Prostate gland (tissue), 2 donors: ENCODE results near the gene MAN2A2. TPM values are rescaled to one million over a fixed set of nuclear protein-coding genes. Genes with fewer than 3 reads are reported as not detected.

Experiments
- DNase-seq: peaks from one replicate; pipeline ENCODE4 v3.0.0-alpha.2; 2019; ENCODE audit warnings: low spot score
- H3K27ac ChIP-seq, 2 donors: fragments of 200-600 bp; sonication (generic); 2 replicates each; pipeline ENCODE4 v1.5.1; 2017 to 2019
- H3K27me3 ChIP-seq: fragments of 200-600 bp; sonication (generic); replicated peaks from 2 replicates; pipeline ENCODE4 v1.5.1; 2019; ENCODE audit not compliant: insufficient read depth
- H3K36me3 ChIP-seq, 2 donors: fragments of 200-600 bp; sonication (generic); 1 replicate in 1 of 2; 2 replicates in 1 of 2; pipeline versions ENCODE4 v1.5.1 to v1.8.1; 2017 to 2019
- H3K4me1 ChIP-seq: fragments of 200-600 bp; sonication (generic); replicated peaks from 2 replicates; pipeline ENCODE4 v1.5.1; 2019
- H3K4me3 ChIP-seq, 2 donors: fragments of 200-600 bp; sonication (generic); 2 replicates each; pipeline ENCODE4 v1.5.1; 2017 to 2019
- H3K9me3 ChIP-seq: fragments of 200-600 bp; sonication (generic); 2 replicates; pipeline ENCODE4 v1.5.1; 2017
- CTCF ChIP-seq, 4 experiments: fragments of 200-600 bp in 2 of 4; fragments of 450-650 bp in 2 of 4; sonication (generic) in 2 of 4; IDR thresholded peaks; 1 replicate in 3 of 4; 2 replicates in 1 of 4; pipeline ENCODE4 v1.5.1; 2016 to 2019; ENCODE audit warnings: antibody characterized with exemption in 4 of 4, mild to moderate bottlenecking in 2 of 4, moderate library complexity in 2 of 4
- POLR2A ChIP-seq: fragments of 450-650 bp; IDR thresholded peaks from one replicate; pipeline ENCODE4 v1.6.1; 2016; ENCODE audit warnings: antibody characterized with exemption, mild to moderate bottlenecking
- POLR2AphosphoS5 ChIP-seq: sonication (generic); formaldehyde crosslinking; IDR thresholded peaks from one replicate; pipeline ENCODE4 v1.6.1; 2017; ENCODE audit warnings: antibody characterized with exemption
- WGBS: methylation state at CpG from one replicate; pipeline ENCODE4 v1.1.5; 2018; 5-methylcytosine and 5-hydroxymethylcytosine counted together
- intact Hi-C: fragments of 100-400 bp; cut with DNase I; formaldehyde crosslinking; loops from one replicate; pipeline ENCODE4 v1.14.2; 2022
- total RNA-seq, 2 donors: library from RNA; depleted of rRNA; stranded (reverse); fragments of >200 nt; gene quantifications; one replicate each; pipeline ENCODE4 v1.1.0, GENCODE V29; 2016

MAN2A2 gene
- total RNA-seq, 2 donors from 2014 or later: 46.6 to 113 TPM

GRCh38 chr15:90870354-90871138, 32.6 kb upstream of the MAN2A2 start:
- Histone ChIP-seq H3K27me3 (no peaks in the 10 kb centered on the region), H3K9me3 (no peaks in the 10 kb centered on the region), H3K4me1 (peaks cover 20% of the 10 kb centered on the region), H3K4me3 (peak overlapping the region; percentile 89 to 95), H3K36me3 (peaks cover 0 to 3% of the 10 kb centered on the region in 2 donors), H3K27ac (peak overlapping the region; percentile 93 to 94)
- 29% methylated on average over 19 of the region's 19 CpGs for WGBS
- no peak for TF ChIP-seq POLR2AphosphoS5
- no peak for TF ChIP-seq POLR2A
- no peak for TF ChIP-seq CTCF (IDR thresholded peaks at IDR 0.05)
- no peak for DNase-seq
- intact Hi-C loops: loop anchor here (5.0 kb wide), 1 partner anchor 153 kb away; the partner anchor contains the start of gene BLM

GRCh38 chr15:90871139-90871715, 31.9 kb upstream of the MAN2A2 start:
- H3K27ac ChIP-seq: peak overlapping the region; percentile 93 to 94
- peaks cover 20% of the 10 kb centered on the region for H3K4me1 ChIP-seq
- WGBS: under 1% methylated on average over 28 of the region's 71 CpGs
- no peak for TF ChIP-seq POLR2AphosphoS5
- no peak for TF ChIP-seq CTCF (IDR thresholded peaks at IDR 0.05)
- no peak for TF ChIP-seq POLR2A
- peak overlapping the region; percentile 89 to 95 for H3K4me3 ChIP-seq
- peaks cover 1 to 10% of the 10 kb centered on the region in 2 donors for H3K36me3 ChIP-seq
- intact Hi-C loops: loop anchor here (5.0 kb wide), 1 partner anchor 154 kb away; the partner anchor contains the start of gene BLM
- H3K9me3 ChIP-seq: no peaks in the 10 kb centered on the region
- DNase-seq: no peak
- H3K27me3 ChIP-seq: no peaks in the 10 kb centered on the region

- Histone ChIP-seq H3K27me3 (no peaks in the 10 kb centered on the region), H3K4me1 (peaks cover 20% of the 10 kb centered on the region), H3K36me3 (peaks cover 7 to 17% of the 10 kb centered on the region in 2 donors), H3K27ac (peak overlapping the region; percentile 93 to 94), H3K4me3 (peak overlapping the region; percentile 89 to 95), H3K9me3 (no peaks in the 10 kb centered on the region)
- TF ChIP-seq POLR2AphosphoS5 (no peak), POLR2A (no peak), CTCF (IDR thresholded peaks at IDR 0.05) (no peak)
- WGBS: 0% methylated on average over 19 of the region's 77 CpGs
- intact Hi-C loops: loop anchor here (5.0 kb wide), 1 partner anchor 155 kb away; the partner anchor contains the start of gene BLM
- DNase-seq: no peak
These were observed 31.2 kb upstream of the MAN2A2 start for GRCh38 chr15:90871716-90872485.

- no peaks in the 10 kb centered on the region for H3K27me3 ChIP-seq
- H3K4me1 ChIP-seq: peaks cover 20% of the 10 kb centered on the region
- peak overlapping the region; percentile 93 to 94 for H3K27ac ChIP-seq
- WGBS: 30% methylated on average over 12 of the region's 12 CpGs
- intact Hi-C loops: loop anchor here (5.0 kb wide), 1 partner anchor 155 kb away; the partner anchor contains the start of gene BLM
- TF ChIP-seq POLR2AphosphoS5 (no peak), POLR2A (peak; percentile 56)
- H3K9me3 ChIP-seq: no peaks in the 10 kb centered on the region
- DNase-seq: no peak
- H3K36me3 ChIP-seq: peaks cover 11 to 24% of the 10 kb centered on the region in 2 donors
- peak overlapping the region; percentile 89 to 95 for H3K4me3 ChIP-seq
These were observed 30.5 kb upstream of the MAN2A2 start for GRCh38 chr15:90872486-90873184.
